Measurements from ENCODE around the gene RAB30. TPM values are rescaled to one million over a fixed set of nuclear protein-coding genes. Genes with fewer than 3 reads are reported as not detected.
"Not testable (repeated sequence)": the region's sequence is repeated elsewhere in the genome, so short reads cannot be mapped to it uniquely, and the experiment has no call there.

The RAB30 gene
- total RNA-seq, 2 experiments from 2014 or later, result 76.2 to 79.2 TPM

DNA sequence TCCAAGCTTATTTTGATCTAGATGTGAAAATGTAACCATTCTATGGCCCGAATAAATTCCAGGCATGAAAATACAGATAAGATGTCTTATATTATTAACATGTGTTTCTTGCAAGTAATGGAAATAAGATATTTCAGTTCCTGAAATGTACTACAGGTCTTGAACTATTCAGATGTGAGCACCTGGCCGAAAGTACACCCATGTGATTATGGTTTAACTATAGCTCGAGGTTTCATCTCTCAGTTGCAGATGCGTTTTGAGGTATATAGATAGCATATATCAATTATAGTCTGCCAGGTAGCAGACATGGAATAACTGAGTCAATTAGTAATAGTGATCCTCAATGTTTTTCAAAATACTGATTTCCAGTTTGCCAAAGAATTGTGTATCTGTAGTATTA lies 101.9 kb downstream of the RAB30 start:
- POLR2A ChIA-PET, result interaction anchor here (1.1 to 2.4 kb wide), 4 partner anchors 9 to 187 kb away, joined by 4 to 18 read pairs (median 8); partner anchors contain the start of genes PCF11 and RAB30

DNA sequence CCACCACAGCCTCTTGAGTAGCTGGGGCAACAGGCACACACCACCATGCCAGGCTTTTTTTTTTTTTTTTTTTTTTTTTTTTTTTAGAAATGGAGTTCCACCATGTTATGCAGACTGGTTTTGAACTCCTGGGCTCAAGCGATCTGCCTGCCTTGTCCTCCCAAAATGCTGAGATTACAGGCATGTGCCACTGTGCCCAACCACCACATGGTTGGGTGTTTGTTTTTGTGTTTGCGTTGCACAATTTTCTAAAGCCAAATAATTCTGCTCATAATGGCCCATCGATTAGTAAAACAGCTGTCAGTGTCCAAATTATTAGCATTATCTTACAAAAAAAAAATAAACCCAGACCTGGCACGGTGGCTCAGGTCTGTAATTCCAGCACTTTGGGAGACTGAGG lies 104.3 kb downstream of the RAB30 start:
- POLR2A ChIA-PET, result no interaction called here
- Mint-ChIP-seq H3K27me3 (no peaks in the 10 kb centered on the region), H3K4me1 (ENCODE audit: low read depth) (peaks cover 70% of the 10 kb centered on the region), H3K4me3 (no peak overlapping the region), H3K9me3 (peaks cover 3% of the 10 kb centered on the region), H3K27ac (peak overlapping the region; percentile 11), H3K36me3 (ENCODE audit: low read depth) (no peaks in the 10 kb centered on the region)
- peaks cover 0 to 6% of the 10 kb centered on the region in 2 experiments for H3K9me3 ChIP-seq (ENCODE audit: control insufficient read depth in 1 of 2, insufficient read depth in 1 of 2, low read length in 2 of 2)
- H3K27me3 ChIP-seq (ENCODE audit: control insufficient read depth in 1 of 2, insufficient read depth in 2 of 2, low read length in 2 of 2), result no peaks in the 10 kb centered on the region
- intact Hi-C loops (cut with DNase I, micrococcal nuclease), result loop anchor here in 1 of 2 experiments (5.0 kb wide), 1 partner anchor 35 kb away; no protein-coding TSS in a partner anchor
- DNase-seq (no peak), ATAC-seq (ENCODE audit: poor library complexity) (no peak)
- peaks cover 17% of the 10 kb centered on the region for H3K4me1 ChIP-seq (ENCODE audit: insufficient read depth, low read length)
- H3K36me3 ChIP-seq (ENCODE audit: insufficient read depth, low read length), result no peaks in the 10 kb centered on the region
- CTCF ChIA-PET, result no interaction called here
- no peak overlapping the region for H3K27ac ChIP-seq (ENCODE audit: low read depth in 1 of 2, low read length in 2 of 2)
- no peak overlapping the region for H3K4me3 ChIP-seq (ENCODE audit: low read length)
- TF ChIP-seq, protein P1, sequence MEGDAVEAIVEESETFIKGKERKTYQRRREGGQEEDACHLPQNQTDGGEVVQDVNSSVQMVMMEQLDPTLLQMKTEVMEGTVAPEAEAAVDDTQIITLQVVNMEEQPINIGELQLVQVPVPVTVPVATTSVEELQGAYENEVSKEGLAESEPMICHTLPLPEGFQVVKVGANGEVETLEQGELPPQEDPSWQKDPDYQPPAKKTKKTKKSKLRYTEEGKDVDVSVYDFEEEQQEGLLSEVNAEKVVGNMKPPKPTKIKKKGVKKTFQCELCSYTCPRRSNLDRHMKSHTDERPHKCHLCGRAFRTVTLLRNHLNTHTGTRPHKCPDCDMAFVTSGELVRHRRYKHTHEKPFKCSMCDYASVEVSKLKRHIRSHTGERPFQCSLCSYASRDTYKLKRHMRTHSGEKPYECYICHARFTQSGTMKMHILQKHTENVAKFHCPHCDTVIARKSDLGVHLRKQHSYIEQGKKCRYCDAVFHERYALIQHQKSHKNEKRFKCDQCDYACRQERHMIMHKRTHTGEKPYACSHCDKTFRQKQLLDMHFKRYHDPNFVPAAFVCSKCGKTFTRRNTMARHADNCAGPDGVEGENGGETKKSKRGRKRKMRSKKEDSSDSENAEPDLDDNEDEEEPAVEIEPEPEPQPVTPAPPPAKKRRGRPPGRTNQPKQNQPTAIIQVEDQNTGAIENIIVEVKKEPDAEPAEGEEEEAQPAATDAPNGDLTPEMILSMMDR (IDR thresholded peaks at IDR 0.05), result no peak

More for the DNA sequence above, 101.9 kb downstream of the RAB30 start:
- Mint-ChIP-seq H3K4me3 (peak overlapping the region; percentile 71), H3K36me3 (ENCODE audit: low read depth) (no peaks in the 10 kb centered on the region), H3K27me3 (no peaks in the 10 kb centered on the region), H3K27ac (peak overlapping the region; percentile 86), H3K4me1 (ENCODE audit: low read depth) (peaks cover 54% of the 10 kb centered on the region), H3K9me3 (peaks cover 3% of the 10 kb centered on the region)
- peaks cover 0 to 6% of the 10 kb centered on the region in 2 experiments for H3K9me3 ChIP-seq (ENCODE audit: control insufficient read depth in 1 of 2, insufficient read depth in 1 of 2, low read length in 2 of 2)
- ATAC-seq (ENCODE audit: poor library complexity), result peak; percentile 21
- H3K27me3 ChIP-seq (ENCODE audit: control insufficient read depth in 1 of 2, insufficient read depth in 2 of 2, low read length in 2 of 2), result no peaks in the 10 kb centered on the region
- no peaks in the 10 kb centered on the region for H3K36me3 ChIP-seq (ENCODE audit: insufficient read depth, low read length)
- no peak overlapping the region for H3K27ac ChIP-seq (ENCODE audit: low read depth in 1 of 2, low read length in 2 of 2)
- no peak for DNase-seq
- H3K4me1 ChIP-seq (ENCODE audit: insufficient read depth, low read length), result peaks cover 17% of the 10 kb centered on the region
- intact Hi-C loops (cut with DNase I, micrococcal nuclease), result loop anchor here (2.0 to 5.0 kb wide), 3 partner anchors 13 to 187 kb away; partner anchors contain the start of gene PCF11 (in 1 of the 2)
- TF ChIP-seq, protein P1 (IDR thresholded peaks at IDR 0.05), result no peak
- CTCF ChIA-PET, result no interaction called here
- no peak overlapping the region for H3K4me3 ChIP-seq (ENCODE audit: low read length)

DNA sequence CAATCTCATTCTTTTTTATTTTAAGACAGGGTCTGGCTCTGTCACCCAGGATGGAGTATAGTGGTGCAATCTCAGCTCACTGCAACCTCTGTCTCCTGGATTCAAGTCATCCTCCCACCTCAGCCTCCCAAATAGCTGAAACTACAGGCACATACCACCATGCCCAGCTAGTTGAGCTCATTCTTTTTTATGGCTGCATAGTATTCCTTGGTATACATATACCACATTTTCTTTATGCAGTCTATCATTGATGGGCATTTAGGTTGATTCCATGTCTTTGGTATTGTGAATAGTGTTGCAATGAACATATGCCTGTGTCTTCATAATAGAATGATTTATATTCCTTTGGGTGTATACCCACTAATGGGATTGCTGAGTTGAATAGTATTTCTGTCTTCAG lies 109.7 kb downstream of the RAB30 start:
- H3K4me1 Mint-ChIP-seq (ENCODE audit: low read depth), result peaks cover 81% of the 10 kb centered on the region
- H3K27ac ChIP-seq (ENCODE audit: low read depth in 1 of 2, low read length in 2 of 2); H3K27me3 Mint-ChIP-seq; H3K36me3 ChIP-seq (ENCODE audit: insufficient read depth, low read length); DNase-seq; H3K9me3 ChIP-seq (ENCODE audit: control insufficient read depth in 1 of 2, insufficient read depth in 1 of 2, low read length in 2 of 2); ATAC-seq (ENCODE audit: poor library complexity); H3K4me3 ChIP-seq (ENCODE audit: low read length); H3K27me3 ChIP-seq (ENCODE audit: control insufficient read depth in 1 of 2, insufficient read depth in 2 of 2, low read length in 2 of 2); intact Hi-C loops (cut with DNase I, micrococcal nuclease); H3K9me3 Mint-ChIP-seq: not testable (repeated sequence)
- POLR2A ChIA-PET, result interaction anchor here (0.7 to 4.8 kb wide), 7 partner anchors 7 to 195 kb away, joined by 3 to 50 read pairs (median 5); partner anchors contain the start of genes DDIAS, PCF11 and PRCP
- H3K4me1 ChIP-seq (ENCODE audit: insufficient read depth, low read length), result peaks cover 36% of the 10 kb centered on the region
- CTCF ChIA-PET, result interaction anchor here (0.9 kb wide), 1 partner anchor 39 kb away, joined by 3 read pairs; no protein-coding TSS in a partner anchor
- peak overlapping the region; percentile 42 for H3K4me3 Mint-ChIP-seq
- H3K27ac Mint-ChIP-seq, result peak overlapping the region; percentile 97
- peaks cover 19% of the 10 kb centered on the region for H3K36me3 Mint-ChIP-seq (ENCODE audit: low read depth)
